GM19239 (cell line): ENCODE data around the gene SCRN2.

Experiments used
- DNase-seq: peaks from one replicate; pipeline ENCODE4 v3.0.0; 2011; ENCODE audit warnings: low spot score; ENCODE audit not compliant: insufficient read length
- FAIRE-seq: peaks from 2 replicates; lab custom pipeline; 2011; peaks lifted over from hg19 to GRCh38; lab: Jason Lieb, UNC

SCRN2 gene

DNA sequence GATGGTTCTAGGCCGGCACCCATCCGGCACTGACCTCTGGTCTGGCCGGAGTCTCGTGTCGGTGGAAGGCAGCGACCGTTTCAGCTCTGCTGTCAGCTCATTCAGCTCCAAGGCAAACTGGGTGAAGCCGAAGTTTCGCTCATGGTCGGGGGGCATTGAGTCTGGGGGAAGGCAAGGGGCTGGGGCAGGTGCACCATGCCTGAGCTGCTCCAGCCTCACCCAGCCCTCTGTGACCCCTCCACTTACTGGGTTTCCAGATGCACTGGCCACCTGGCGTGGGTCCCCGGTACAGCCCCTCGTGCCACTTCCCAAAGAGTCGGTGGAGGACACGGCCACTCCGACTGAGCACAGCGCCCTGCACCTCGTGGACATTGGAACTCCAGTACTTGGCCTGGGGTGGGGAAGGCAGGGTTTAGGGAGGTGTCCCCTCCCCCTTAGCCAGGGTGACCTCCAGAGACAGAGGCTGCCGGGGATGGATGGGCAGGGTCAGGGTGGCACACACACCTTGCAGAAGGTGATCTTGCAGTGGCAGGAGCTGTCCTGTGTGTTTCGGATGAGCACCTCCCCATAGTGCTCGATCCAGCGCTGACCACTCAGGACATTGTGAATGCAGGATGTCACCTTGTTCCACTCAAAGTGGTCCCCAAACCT is 32.1 kb downstream of the SCRN2 start:
- DNase-seq (no peak), FAIRE-seq (no peak)

DNA sequence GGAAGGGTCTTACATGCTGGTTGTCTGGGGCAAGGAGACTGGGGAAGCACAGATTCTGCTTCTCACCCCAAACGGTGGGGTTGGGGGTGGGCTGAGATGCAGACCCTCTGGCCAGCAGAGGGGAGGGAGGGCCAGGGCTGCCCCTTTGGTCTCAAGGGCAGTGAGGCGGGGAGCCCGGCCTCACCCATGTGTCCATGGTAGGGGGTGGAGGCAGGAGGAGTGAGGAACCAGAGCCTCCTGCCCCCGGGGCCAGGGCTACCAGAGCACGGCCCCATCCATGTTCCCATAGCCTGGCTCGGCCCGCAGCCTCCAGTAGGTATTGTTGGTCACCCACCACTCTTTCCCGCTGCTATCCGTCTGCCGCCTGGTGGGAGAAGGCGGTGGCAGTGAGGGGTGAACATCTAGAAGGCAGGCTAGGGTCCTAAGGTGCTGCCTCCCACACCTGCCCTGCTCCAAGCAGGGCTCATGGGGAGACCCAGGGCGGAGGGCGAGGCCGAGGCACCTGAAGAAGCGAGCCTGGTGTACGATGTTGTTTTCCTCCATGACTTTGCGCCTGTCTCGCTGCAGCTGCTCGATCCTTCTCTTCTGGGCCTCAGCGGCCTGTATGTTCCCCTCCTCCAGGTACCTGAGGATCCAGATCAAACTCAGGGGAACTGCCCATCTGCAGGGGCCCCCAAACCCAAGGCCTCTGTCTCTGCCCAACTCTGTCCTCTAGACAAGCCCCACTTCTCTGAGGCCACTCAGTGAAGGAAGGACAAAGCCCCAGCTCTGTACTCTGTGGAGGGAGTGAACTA is 32.8 kb downstream of the SCRN2 start:
- FAIRE-seq = no peak
- no peak for DNase-seq

DNA sequence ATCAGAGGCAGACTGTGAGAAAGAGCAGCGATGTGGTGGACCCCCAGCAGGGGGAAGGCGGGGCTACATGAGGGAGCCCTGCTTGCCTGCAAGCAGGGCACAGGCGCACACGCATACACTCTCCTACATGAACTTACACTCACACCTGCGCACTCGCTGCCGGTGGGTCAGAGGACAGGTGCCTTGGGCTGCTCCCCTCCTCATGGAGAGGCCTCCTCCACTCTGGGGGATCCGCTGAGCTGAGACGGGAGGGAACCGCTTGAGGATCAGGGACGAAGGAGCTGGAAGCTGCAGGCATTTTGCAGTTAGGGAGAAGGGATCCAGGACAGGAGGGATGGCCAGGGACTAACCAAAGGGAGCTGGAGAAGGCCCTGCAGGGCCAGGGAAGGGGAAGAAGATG is 33.7 kb downstream of the SCRN2 start:
- FAIRE-seq = no peak
- DNase-seq = no peak

- DNase-seq (no peak), FAIRE-seq (no peak)
These were observed 34.2 kb downstream of the SCRN2 start for GRCh38 chr17:47806913-47807255.

- FAIRE-seq = no peak
- DNase-seq = no peak
These were observed 34.8 kb downstream of the SCRN2 start for GRCh38 chr17:47806026-47806912.

DNA sequence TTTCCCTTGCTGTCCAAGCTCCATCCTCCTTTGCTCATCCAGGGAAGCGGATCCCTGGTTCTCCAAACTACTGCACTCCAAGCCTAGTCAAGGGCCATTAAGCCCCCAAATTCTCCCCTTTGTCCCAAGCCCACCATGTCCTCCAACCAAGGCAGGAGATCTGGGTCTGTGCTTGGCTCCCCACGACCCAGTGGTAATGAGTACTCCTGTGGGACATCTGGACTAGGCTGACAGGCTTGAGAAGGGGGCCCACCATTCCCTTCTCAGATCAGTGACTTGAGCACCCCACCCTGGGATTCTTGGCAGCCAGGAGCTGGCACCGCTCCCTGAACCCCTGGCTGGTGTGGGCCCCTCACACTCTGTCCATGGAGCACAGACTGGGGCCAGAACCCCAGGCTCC is 36.6 kb downstream of the SCRN2 start:
- FAIRE-seq = no peak
- DNase-seq = no peak

DNA sequence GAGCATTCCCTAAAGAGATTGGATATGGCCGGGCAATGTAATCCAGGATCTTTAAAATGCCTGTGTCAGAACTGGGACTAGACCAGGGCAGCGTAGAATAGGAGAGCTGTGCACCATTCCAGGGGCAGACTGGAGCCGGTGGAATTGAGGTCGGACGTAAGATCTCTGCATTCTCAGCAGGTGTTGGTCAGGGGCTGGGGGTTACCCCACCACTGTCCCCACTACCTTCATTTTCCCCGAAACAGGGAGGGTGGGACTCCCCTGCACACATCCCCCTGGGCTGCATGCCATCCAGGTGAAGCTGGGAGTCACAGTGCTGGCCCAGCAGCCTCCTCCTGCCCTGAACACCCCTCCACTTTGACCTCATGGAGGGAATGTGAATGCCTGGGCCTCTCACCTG is 37.3 kb downstream of the SCRN2 start:
- DNase-seq = no peak
- FAIRE-seq = peak; percentile 23

DNA sequence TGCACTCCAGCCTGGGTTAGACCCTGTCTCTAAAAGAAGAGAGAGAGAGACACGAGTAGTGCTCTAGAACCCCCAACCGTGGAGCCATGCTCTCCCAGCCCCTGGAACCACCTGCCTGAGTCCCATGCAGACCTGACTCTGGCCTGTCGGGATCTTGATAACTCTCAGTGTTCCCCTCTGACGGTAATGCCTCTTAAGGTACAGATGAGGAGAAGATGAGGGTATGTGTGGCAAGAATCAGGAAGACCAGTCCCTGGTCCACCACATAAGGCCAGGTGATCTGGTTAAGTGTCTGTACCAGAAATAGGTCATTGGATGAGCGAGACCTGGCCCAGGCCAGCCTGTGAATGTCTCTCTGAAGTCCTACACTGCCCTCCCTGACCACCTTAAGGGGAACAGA is 37.9 kb downstream of the SCRN2 start:
- DNase-seq = no peak
- no peak for FAIRE-seq

DNA sequence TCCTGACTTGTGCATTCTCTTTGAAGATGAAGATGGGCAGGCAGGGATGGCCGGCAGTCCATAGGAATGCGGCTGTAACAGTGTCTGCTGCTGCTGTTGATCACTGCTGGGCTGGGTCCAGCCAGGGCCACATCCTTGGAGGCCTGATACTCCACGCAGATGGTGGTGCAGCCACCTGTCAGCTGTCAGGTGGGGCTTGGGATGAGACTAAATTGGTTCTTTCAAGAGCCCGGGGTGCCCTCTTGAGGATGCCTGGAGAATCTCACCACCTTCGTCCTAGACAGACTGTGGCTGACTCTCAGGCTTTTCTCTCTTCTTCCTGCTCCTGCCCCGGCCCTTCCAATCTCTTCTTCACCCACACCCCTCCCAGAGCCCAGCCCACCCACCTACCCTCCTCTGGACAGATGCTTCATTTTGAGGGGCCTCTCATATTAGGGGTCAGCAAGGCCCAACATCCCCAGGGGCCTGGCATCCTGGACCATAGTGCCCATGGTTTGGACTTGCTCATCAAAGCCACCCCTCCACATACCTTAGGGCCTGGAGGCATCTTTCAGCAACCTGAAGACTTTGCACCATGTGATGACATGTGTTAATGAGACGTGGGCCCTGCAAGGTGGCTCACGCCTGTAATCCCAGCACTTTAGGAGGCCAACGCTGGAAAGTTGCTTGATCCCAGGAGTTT is 38.6 kb downstream of the SCRN2 start:
- peak; percentile 75 for DNase-seq
- FAIRE-seq = peak; percentile 93

DNA sequence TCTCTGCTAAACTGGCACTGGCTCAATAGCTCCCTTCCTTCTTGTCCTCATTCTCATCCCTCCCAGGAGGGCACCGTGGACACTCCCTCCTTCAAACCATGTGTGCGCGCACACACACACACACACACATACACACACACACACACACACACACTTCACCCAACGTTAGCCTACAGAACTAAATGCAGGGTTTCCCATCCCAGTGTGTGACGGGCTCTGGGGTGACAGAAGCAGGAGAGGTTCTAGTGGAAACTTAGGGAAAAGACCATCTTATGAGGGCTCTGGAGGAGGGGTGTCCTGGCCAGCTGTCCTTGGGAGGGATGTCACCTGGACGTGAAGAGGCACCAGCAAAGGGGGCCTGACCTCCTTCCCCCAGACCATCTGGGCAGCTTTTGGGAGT is 39.2 kb downstream of the SCRN2 start:
- DNase-seq = no peak
- FAIRE-seq = no peak

DNA sequence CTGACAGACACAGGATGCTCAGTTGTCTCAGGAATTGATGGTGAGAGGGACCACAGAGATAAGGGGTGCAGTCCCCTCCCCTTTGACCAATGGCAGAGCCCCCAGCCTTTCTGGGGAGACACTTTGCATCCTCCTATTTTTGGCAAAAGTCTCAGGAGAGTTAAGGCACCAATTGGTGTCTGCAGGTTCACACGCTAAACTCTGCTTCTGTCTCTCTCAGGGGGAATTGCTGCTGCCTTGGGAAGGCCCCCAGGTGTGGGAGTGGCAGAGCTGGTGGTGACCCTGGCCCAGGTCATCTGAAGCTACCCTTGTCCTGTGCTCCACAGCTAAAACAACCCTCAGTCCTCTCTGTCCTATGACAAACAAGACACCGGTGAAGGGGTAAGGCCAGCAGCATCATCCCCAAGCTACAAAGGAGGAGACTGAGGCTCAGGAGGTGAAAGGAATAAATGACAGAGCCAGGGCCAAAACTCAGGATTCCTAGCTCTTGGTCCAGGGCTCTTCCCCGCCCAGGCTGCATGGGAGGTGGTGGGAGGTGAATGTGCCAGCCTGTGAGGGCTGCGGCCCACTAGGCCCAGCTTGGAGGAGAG is 39.8 kb downstream of the SCRN2 start:
- no peak for FAIRE-seq
- DNase-seq = no peak

GRCh38 chr17:47800686-47801085 is 40.4 kb downstream of the SCRN2 start:
- FAIRE-seq = no peak

DNA sequence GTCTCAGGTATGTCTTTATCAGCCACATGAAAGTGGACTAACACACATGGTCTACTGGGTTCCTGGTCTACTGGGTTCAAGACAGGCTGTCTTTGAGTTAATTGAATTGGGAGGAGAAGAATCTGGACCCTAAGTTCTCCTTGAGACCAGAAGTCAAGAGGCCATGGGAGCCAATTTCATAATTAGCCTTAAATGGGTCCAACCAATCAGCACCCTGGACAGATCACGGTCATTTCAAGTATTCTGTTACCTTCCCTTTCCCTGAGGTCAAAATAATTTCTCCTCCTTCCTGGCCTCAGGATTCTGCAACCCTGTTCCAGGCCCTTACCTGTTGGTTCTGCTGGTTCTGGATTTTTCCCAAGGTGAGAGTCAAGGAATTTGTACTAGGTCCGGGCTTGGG is 43.3 kb downstream of the SCRN2 start:
- DNase-seq (no peak), FAIRE-seq (no peak)

More at GRCh38 chr17:47800686-47801085, 40.4 kb downstream of the SCRN2 start:
- no peak for DNase-seq

DNA sequence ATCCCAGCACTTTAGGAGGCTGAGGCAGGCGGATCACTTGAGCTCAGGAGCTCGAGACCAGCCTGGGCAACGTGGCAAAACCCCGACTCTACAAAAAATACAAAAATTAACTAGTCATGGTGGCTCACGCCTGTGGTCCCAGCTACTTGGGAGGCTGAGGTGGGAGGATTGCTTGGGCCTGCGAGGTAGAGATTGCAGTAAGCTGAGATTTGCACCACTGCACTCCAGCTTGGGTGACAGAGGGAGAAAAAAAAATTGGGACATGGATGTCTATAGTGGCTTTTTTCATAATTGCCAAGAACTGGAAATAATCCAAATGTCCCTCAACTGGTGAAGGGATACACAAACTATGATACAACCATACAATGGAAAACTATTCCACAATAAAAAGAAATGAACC is 48.1 kb downstream of the SCRN2 start:
- DNase-seq (no peak), FAIRE-seq (no peak)

GRCh38 chr17:47792457-47792856 is 48.6 kb downstream of the SCRN2 start:
- FAIRE-seq (no peak), DNase-seq (no peak)

DNA sequence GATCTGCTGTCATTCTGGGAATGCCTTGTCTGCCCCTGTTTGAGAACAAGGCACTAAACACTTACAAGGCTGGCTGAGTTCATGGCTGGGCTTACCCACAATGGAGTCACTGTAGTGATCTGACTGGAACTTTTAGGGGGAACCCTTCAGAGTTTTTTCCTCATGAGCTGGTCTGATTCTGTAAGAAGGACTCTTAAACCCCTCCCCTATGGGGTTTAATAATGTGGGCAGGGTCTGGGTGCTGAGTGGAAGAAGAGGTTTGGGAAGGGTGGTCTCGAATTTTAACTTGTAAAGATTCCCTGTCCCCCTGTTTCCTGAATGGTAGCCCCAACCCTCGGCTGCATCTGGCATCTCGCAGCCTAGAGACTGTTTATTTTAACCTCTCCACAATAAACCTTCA is 50.0 kb downstream of the SCRN2 start:
- DNase-seq (no peak), FAIRE-seq (no peak)

DNA sequence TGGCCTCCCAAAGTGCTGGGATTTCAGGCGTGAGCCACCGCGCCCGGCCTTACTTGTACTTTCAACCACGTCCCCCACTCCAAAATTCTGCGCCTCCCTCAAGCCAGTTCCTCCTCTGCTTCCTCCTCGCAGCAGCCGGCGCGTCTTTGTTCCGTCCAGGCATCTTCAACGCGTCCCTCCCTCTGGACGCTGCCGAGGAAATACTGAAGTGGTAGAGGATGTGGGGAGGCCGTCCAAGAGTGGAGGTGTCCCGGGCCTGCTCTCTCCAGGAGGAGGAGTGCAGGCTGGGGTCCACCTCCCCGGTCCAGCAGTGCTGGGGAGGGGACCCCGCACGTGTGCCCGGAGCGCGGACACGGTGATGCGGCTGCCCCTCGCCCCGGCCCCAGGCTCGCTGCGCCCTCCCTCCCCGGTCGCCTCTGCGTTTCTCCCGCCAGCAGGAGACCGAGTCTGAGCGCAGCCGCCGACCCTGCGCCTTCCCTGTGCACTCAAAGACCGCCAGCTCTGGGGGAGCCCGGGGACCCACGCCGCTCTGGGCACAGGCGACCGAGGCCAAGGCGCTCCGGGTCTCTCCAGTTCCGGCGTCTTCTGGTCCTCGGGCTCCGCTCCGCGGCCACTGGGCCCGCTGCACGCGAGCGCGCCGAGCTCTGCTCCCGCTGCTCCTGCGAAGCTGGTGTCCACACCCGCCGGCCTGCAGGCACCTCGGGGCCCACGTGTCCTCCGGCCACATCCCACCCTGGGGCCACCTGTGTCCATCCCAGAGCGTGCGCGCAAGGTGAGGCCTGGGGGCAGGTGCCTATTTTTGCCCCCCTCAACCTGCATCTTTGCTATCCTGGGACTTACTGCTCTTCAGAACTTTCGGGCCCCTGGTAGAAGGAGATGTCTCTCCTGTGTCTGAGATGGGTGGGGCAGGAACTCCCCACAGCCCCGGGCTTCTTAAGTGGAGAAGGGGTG is 51.2 kb downstream of the SCRN2 start:
- peak; percentile 60 for DNase-seq
- FAIRE-seq = no peak
